GM21447 (cell line): Measurements from ENCODE around the gene SULT4A1.

ENCODE experiments used
- ATAC-seq: cut with Tn5 transposase; IDR thresholded peaks from one replicate; pipeline ENCODE4 v1.9.1; 2021; ENCODE audit not compliant: unreplicated experiment

SULT4A1 gene

GRCh38 chr22:43861529-43861928, 784 bp downstream of the SULT4A1 start:
- ATAC-seq, result no peak

DNA sequence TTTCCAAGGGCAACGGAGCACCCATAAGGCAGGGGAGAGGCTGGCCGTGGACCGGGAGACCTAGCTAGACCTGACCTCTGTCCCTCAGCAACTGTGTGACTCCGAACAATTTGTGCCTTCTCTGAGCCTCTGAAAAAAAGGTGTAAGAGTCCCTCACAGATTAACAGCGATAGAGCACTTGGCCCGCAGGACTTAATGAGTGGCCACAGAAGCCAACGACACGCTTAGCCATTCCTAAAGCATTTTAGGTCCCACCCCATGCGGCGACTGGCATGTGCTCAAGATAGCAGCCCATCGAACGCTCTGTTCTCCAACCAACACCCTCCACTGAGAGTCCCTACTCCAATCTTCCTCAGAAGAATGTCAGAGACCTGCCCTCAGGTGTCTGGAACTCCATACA, 1.5 kb downstream of the SULT4A1 start:
- no peak for ATAC-seq

- no peak for ATAC-seq
These were observed 2.2 kb downstream of the SULT4A1 start for GRCh38 chr22:43860126-43860525.

DNA sequence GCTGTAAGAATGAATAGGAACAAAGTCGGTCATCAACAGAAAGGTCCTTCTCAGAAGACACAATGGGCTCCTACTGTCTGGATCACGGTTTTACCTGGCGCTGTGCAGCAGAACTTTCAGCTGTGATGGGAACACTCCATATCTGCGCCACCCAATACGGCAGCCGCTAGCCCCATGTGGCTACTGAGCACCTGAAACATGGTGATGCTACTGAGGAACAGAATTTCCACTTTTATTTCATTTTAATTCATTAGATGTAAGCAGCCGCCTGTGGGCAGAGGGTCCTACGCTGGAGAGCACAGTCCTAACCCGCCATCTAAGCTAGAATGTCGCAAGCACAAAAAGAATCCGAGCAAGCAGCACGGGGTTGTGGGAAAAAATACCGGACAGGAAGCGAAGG, 2.7 kb downstream of the SULT4A1 start:
- ATAC-seq, result no peak

GRCh38 chr22:43859176-43859575, 3.1 kb downstream of the SULT4A1 start:
- ATAC-seq, result no peak

DNA sequence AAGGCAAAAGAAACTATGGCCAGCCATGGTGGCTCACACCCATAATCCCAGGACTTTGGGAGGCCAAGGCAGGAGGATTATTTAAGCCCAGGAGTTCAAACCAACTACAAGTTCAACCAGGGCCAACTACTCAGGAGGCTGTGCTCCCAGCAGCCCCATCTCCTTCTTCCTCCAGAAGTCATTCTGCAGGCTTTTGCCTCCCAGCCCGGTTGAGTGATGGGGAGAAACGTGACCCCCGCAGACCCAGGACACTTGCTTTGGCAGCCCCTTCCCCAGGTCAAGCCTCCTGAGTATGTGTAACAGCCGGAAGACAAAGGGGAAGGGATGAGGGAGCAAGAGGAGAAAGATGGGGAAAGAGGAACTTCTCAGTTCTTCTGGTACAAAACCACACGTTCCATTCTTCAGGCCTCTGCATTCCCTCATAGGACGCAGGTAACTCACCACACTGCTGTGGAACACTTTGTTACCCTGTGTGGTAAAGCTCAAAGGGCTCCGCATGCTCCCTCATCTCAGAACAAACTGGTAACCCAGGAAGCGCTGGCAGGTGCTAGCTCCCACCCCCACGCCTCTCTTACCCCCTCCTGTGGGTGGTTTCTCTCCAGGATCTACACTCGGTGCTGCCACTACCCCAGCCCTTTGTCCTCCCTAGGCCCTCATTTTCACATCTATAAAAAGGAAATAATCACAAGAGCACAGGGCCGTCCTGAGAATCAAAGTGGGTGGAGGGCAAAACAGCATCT, 4.0 kb downstream of the SULT4A1 start:
- no peak for ATAC-seq

- no peak for ATAC-seq
These were observed 4.9 kb downstream of the SULT4A1 start for GRCh38 chr22:43857367-43857766.

GRCh38 chr22:43855431-43855830, 6.9 kb downstream of the SULT4A1 start:
- no peak for ATAC-seq

GRCh38 chr22:43854786-43855271, 7.5 kb downstream of the SULT4A1 start:
- no peak for ATAC-seq

DNA sequence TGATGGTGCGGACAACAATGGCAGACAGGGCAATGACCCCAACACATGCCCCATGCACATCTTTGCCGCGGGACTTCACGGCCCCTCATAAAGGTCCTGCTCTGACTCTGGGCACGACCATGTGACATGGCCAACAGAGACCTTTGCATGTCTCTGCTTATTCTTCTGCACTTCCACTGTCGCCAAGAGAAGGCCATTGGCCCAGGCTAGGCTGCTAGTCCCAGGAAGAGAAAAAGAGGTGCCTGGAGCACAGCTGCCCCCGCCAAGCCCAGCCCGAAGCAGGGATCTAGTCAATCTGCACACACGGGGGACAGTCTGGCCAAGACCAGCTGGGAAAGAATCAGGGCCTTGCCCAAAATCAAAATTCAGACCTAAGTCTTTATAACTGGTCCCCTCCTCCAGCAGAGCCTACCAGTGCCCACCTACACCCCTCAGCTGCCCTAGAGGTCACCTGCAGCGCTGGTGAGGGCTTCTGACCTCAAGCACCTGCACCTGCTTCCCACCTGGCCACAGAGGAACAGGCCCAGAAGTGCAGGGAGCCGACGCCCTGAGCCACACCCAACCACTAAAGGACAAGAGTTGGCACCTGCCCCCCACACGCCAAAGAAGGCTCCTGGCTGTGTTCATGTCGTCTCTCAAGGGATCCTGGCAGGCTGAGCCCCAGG, 8.1 kb downstream of the SULT4A1 start:
- no peak for ATAC-seq

DNA sequence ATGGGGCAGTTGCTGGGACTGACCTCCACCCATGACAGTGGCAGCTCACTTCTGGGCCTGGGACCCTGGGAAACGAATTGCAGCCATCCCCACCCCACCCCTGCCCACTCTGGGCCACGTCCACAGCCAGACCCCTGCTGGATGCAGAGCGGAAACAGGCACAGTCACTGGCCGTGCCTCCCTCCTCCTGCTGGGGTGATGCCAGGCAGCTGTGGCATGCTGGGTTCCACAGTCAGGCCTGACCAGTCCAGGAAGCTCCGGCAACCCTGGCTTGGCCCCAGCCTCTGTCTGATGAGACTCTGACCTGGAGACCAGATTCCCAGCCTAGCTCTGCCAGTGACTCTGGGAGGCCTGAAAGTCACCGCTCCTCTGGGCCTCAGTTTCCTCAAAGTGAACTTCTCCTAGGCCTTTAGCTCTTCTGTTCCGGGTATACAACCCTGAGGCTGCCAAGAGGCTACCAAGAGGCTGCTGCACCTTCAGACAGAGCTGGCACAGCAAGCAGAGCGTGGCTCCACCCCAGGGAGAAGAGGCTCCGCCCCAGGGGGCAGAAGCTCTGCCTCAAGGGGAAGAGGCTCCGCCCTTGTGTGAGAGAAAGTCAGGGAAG, 8.9 kb downstream of the SULT4A1 start:
- ATAC-seq, result no peak

DNA sequence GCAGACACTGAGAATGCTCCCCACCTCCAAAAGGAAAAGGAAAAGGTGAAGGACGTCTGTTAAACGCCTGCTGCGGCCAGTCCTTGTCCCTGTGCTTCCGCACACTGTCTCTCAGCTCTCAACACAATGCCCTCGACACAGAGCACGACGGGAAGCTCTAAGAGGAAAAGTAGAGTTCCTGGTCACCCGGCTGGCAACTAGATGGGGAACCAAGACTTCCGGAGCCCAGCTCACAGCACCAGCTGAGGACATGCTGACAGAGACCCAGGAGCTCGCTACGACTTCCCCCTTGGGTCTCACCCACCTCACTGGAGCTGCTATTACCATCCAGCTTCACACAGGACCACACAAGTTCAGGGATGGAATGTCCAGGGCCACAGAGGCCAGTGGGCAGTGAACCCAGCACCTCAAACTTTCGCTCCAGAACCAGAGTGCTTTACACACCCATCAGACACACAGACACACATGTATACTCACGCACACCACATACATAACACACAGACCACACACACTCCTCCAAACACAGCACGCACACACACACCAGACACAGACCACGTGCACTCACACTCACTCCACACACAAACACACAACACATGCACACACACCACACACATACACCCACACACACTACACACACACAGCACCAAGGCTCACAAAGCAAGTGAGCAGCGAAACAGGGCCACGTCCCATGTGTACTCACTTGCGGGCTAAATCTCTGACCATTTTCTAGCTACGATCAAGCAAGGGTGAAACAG, 9.6 kb downstream of the SULT4A1 start:
- no peak for ATAC-seq

DNA sequence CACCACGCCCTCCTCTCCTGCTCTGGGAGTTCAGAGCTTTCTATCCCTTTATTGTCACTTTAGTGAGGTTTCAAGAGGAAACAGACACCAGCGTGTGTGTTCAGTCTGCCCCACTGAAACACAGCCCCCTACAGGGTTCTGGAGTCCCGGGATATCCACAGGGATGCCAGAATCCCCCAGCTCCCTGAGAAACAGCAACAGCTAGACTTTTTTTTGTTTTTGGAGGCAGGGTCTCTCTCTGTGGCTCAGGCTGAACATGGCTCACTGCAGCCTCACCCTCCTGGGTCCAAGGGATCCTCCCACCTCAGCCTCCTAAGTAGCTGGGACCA, 10.4 kb downstream of the SULT4A1 start:
- ATAC-seq, result no peak

GRCh38 chr22:43851058-43851978, 11.0 kb downstream of the SULT4A1 start:
- ATAC-seq, result no peak

DNA sequence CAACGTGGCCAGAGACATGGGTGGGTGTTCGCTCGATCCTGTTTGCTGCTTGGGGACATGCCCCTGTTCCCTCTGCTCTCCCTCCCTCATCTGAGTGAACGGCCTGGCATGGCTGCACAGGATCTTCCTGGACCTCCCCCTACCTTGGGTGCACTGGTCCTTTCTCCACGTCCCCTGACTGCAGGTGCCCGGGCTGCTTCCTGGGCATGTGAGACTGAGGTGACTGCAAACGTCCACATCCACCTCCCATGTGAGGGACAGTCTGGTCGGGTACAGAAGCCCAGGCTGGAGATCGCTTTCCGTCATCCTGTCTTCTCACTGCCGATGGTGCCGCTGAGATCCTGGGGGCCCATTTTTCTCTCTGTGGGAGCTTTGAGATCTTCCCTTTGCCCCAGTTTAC, 11.8 kb downstream of the SULT4A1 start:
- ATAC-seq, result no peak

- ATAC-seq, result no peak
These were observed 12.6 kb downstream of the SULT4A1 start for GRCh38 chr22:43849731-43850130.

GRCh38 chr22:43848366-43849171, 13.7 kb downstream of the SULT4A1 start:
- no peak for ATAC-seq

GRCh38 chr22:43847376-43848289, 14.7 kb downstream of the SULT4A1 start:
- no peak for ATAC-seq

- ATAC-seq, result no peak
These were observed 15.3 kb downstream of the SULT4A1 start for GRCh38 chr22:43846966-43847365.
